ENCODE data around the gene TCF25. TPM values are rescaled to one million over a fixed set of nuclear protein-coding genes. Genes with fewer than 3 reads are reported as not detected.

Gene TCF25
- polyA plus RNA-seq, 1 donor (not counting 4 experiments of a cell fraction or from before 2014, with no cell fraction given): 103 TPM

DNA sequence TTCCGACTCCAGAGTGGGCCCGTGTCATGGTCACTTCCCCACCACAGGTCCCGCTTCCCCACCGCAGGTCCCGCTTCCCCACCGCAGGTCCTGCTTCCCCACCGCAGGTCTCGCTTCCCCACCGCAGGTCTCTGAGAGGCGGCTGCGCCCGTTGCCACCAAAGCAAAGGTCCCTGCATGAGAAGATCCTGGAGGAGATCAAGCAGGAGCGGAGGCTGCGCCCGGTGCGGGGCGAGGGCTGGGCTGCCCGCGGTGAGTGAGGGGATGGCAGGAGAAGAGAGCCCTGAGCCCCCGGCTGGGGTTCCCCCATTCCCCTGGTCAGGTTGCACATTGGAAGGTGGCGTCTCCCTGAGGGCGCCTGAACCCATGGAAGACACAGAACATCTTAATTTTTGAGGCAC, 17.4 kb upstream of the TCF25 start:
- Histone ChIP-seq H3K36me3 (ENCODE audit: control insufficient read depth in 2 of 2, extremely low read depth in 1 of 2, insufficient read depth in 2 of 2, low read length in 2 of 2) (no peaks in the 10 kb centered on the region), H3K27ac (ENCODE audit: control insufficient read depth, insufficient read depth, low read length) (no peak overlapping the region), H3K9me1 (ENCODE audit: control insufficient read depth, extremely low read depth, insufficient read depth, low read length) (no peaks in the 10 kb centered on the region), H2AFZ (ENCODE audit: control insufficient read depth, low read length) (no peak overlapping the region), H3K27me3 (ENCODE audit: control insufficient read depth, extremely low read depth, insufficient read depth, low read length) (no peaks in the 10 kb centered on the region), H4K20me1 (ENCODE audit: control insufficient read depth, extremely low read depth, insufficient read depth, low read length) (no peaks in the 10 kb centered on the region), H3K9ac (ENCODE audit: control insufficient read depth, extremely low read depth, insufficient read depth, low read length) (no peak overlapping the region), H3K4me3 (ENCODE audit: control insufficient read depth in 2 of 3, extremely low read depth in 1 of 3, insufficient read depth in 2 of 3, low read depth in 1 of 3, low read length in 3 of 3) (no peak overlapping the region), H3K9me3 (ENCODE audit: control insufficient read depth, low read depth, low read length) (no peaks in the 10 kb centered on the region), H3K4me1 (ENCODE audit: control insufficient read depth, extremely low read depth, insufficient read depth, low read length) (no peaks in the 10 kb centered on the region), H3K4me2 (ENCODE audit: control insufficient read depth, extremely low read depth, insufficient read depth, low read depth, low read length) (no peak overlapping the region), H3K79me2 (ENCODE audit: control insufficient read depth, insufficient read depth, low read length) (no peaks in the 10 kb centered on the region)
- dilution Hi-C loops (cut with MboI; ENCODE audit: extremely low pct_ligation_motif_present, low sequenced_read_pairs): no loop called here
- TF ChIP-seq, protein P1, sequence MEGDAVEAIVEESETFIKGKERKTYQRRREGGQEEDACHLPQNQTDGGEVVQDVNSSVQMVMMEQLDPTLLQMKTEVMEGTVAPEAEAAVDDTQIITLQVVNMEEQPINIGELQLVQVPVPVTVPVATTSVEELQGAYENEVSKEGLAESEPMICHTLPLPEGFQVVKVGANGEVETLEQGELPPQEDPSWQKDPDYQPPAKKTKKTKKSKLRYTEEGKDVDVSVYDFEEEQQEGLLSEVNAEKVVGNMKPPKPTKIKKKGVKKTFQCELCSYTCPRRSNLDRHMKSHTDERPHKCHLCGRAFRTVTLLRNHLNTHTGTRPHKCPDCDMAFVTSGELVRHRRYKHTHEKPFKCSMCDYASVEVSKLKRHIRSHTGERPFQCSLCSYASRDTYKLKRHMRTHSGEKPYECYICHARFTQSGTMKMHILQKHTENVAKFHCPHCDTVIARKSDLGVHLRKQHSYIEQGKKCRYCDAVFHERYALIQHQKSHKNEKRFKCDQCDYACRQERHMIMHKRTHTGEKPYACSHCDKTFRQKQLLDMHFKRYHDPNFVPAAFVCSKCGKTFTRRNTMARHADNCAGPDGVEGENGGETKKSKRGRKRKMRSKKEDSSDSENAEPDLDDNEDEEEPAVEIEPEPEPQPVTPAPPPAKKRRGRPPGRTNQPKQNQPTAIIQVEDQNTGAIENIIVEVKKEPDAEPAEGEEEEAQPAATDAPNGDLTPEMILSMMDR (optimal IDR thresholded peaks at IDR 0.05 in 1 of 3, IDR thresholded peaks at IDR 0.05 in 1 of 3, conservative IDR thresholded peaks at IDR 0.05 in 1 of 3; ENCODE audit: extremely low read depth in 1 of 3, insufficient read depth in 2 of 3, low read length in 3 of 3): no peak
- TF ChIP-seq EZH2 (IDR thresholded peaks at IDR 0.05; ENCODE audit: low read length): no peak
- DNase-seq (ENCODE audit: low read depth, low spot score): no peak
- FAIRE-seq: no peak

GRCh38 chr16:89858973-89859614, 14.3 kb upstream of the TCF25 start:
- Histone ChIP-seq H3K27ac (ENCODE audit: control insufficient read depth, insufficient read depth, low read length) (no peak overlapping the region), H3K4me2 (ENCODE audit: control insufficient read depth, extremely low read depth, insufficient read depth, low read depth, low read length) (no peak overlapping the region), H2AFZ (ENCODE audit: control insufficient read depth, low read length) (no peak overlapping the region), H3K4me3 (ENCODE audit: control insufficient read depth in 2 of 3, extremely low read depth in 1 of 3, insufficient read depth in 2 of 3, low read depth in 1 of 3, low read length in 3 of 3) (no peak overlapping the region), H3K4me1 (ENCODE audit: control insufficient read depth, extremely low read depth, insufficient read depth, low read length) (peaks cover 10% of the 10 kb centered on the region), H3K27me3 (ENCODE audit: control insufficient read depth, extremely low read depth, insufficient read depth, low read length) (no peaks in the 10 kb centered on the region), H3K79me2 (ENCODE audit: control insufficient read depth, insufficient read depth, low read length) (no peaks in the 10 kb centered on the region), H3K9ac (ENCODE audit: control insufficient read depth, extremely low read depth, insufficient read depth, low read length) (no peak overlapping the region), H3K9me3 (ENCODE audit: control insufficient read depth, low read depth, low read length) (no peaks in the 10 kb centered on the region), H4K20me1 (ENCODE audit: control insufficient read depth, extremely low read depth, insufficient read depth, low read length) (no peaks in the 10 kb centered on the region), H3K9me1 (ENCODE audit: control insufficient read depth, extremely low read depth, insufficient read depth, low read length) (no peaks in the 10 kb centered on the region), H3K36me3 (ENCODE audit: control insufficient read depth in 2 of 2, extremely low read depth in 1 of 2, insufficient read depth in 2 of 2, low read length in 2 of 2) (no peaks in the 10 kb centered on the region)
- dilution Hi-C loops (cut with MboI; ENCODE audit: extremely low pct_ligation_motif_present, low sequenced_read_pairs): no loop called here
- FAIRE-seq (no peak), DNase-seq (ENCODE audit: low read depth, low spot score) (no peak)
- TF ChIP-seq EZH2 (IDR thresholded peaks at IDR 0.05; ENCODE audit: low read length): no peak
- TF ChIP-seq, protein P1 (optimal IDR thresholded peaks at IDR 0.05 in 1 of 3, IDR thresholded peaks at IDR 0.05 in 1 of 3, conservative IDR thresholded peaks at IDR 0.05 in 1 of 3; ENCODE audit: extremely low read depth in 1 of 3, insufficient read depth in 2 of 3, low read length in 3 of 3): no peak
